WERI-Rb-1 (cell line): ENCODE measurements around the gene CHST11.

Experiments
- DNase-seq: peaks from one replicate; pipeline ENCODE4 v3.0.0-alpha.2; 2020
- H3K27ac ChIP-seq: fragments of 250-450 bp; sonication (Bioruptor Pico); 2 replicates; pipeline ENCODE4 v1.5.1; 2020; ENCODE audit warnings: mild to moderate bottlenecking, moderate library complexity
- H3K27me3 ChIP-seq: fragments of 250-450 bp; sonication (Bioruptor Pico); 2 replicates; pipeline ENCODE4 v1.5.1; 2021; ENCODE audit warnings: mild to moderate bottlenecking, low read depth, moderate library complexity; ENCODE audit not compliant: insufficient read depth, severe bottlenecking
- H3K36me3 ChIP-seq: fragments of 250-450 bp; sonication (Bioruptor Pico); 2 replicates; pipeline ENCODE4 v1.5.1; 2020; ENCODE audit warnings: mild to moderate bottlenecking, moderate library complexity
- H3K4me3 ChIP-seq: 2 replicates; pipeline ENCODE4 v1.5.1; 2011; ENCODE audit warnings: low read depth, mild to moderate bottlenecking, control low read depth, low read length
- H3K9me3 ChIP-seq: fragments of 250-450 bp; sonication (Bioruptor Pico); 2 replicates; pipeline ENCODE4 v1.5.1; 2021; ENCODE audit warnings: mild to moderate bottlenecking, moderate library complexity; ENCODE audit not compliant: severe bottlenecking
- TF ChIP-seq, protein P1 (sequence below): IDR thresholded peaks from 2 replicates; pipeline ENCODE4 v1.5.1; 2011; ENCODE audit warnings: low read depth, mild to moderate bottlenecking, control low read depth, inconsistent platforms, low read length

Gene CHST11

DNA sequence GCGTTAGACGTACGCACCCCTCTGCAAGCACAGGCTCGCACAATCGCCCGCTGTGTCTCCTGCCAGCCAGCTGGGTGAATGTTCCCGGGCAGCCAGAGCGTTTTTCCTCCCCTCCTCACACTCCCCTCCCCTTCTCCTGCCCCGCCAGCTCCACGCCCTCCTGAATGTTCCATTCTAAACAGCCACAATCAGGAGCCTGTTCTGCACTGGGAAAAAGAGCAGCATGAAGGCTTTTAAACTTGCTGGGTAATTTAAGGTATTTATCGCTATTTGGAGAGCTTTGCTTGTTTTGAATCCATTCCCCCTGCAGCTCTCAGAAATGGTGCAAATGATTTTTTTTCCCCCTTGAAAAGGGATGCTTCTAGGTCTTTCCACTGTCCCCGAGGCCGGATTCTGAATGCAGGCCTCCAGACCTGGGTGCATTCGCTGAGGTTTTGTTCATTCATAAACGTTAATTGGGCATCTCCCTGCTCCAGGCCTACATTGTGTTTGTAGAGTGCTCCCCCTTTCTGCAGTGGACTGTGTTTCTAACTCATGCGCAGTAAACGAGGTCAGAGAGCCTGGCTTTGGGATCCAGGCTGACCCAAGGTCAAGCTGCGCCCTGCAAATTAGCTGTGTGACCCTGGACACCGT is 212.5 kb downstream of the CHST11 start:
- H3K27me3 ChIP-seq, result no peaks in the 10 kb centered on the region
- DNase-seq, result no peak
- H3K27ac ChIP-seq, result no peak overlapping the region
- TF ChIP-seq, protein P1, sequence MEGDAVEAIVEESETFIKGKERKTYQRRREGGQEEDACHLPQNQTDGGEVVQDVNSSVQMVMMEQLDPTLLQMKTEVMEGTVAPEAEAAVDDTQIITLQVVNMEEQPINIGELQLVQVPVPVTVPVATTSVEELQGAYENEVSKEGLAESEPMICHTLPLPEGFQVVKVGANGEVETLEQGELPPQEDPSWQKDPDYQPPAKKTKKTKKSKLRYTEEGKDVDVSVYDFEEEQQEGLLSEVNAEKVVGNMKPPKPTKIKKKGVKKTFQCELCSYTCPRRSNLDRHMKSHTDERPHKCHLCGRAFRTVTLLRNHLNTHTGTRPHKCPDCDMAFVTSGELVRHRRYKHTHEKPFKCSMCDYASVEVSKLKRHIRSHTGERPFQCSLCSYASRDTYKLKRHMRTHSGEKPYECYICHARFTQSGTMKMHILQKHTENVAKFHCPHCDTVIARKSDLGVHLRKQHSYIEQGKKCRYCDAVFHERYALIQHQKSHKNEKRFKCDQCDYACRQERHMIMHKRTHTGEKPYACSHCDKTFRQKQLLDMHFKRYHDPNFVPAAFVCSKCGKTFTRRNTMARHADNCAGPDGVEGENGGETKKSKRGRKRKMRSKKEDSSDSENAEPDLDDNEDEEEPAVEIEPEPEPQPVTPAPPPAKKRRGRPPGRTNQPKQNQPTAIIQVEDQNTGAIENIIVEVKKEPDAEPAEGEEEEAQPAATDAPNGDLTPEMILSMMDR, result peak; percentile 53; the same call in 1 of the 2 replicates
- no peak overlapping the region for H3K4me3 ChIP-seq
- H3K36me3 ChIP-seq, result no peaks in the 10 kb centered on the region
- H3K9me3 ChIP-seq, result no peaks in the 10 kb centered on the region

DNA sequence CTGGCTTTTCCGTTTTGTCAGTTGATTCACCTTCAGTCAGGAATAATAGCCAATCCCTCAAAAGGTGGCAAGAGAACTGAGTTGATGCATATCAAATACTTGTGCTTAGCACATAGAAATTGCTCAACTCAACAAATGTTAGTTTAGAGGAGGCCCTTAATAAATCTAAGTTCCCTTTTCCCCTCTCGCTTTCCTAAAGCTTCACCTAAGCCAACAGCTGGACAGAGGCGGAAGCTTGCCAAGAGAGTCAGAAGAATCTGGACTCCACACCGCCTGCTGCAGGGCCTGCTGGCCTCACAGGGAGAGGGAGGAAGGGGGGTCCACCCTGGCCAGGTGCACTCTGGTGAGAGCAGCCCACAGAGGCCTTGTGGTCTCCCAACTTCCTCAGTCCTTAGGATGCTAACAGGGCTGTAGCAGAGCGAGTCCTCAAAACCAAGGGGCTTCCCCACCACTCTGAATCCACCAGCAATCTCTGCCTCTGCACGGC is 213.1 kb downstream of the CHST11 start:
- no peak for DNase-seq
- TF ChIP-seq, protein P1, result 0 out of 2 replicates have a peak, but pooled peaks have one; percentile 1
- Histone ChIP-seq H3K27ac (no peak overlapping the region), H3K9me3 (no peaks in the 10 kb centered on the region), H3K4me3 (no peak overlapping the region), H3K27me3 (no peaks in the 10 kb centered on the region), H3K36me3 (no peaks in the 10 kb centered on the region)

DNA sequence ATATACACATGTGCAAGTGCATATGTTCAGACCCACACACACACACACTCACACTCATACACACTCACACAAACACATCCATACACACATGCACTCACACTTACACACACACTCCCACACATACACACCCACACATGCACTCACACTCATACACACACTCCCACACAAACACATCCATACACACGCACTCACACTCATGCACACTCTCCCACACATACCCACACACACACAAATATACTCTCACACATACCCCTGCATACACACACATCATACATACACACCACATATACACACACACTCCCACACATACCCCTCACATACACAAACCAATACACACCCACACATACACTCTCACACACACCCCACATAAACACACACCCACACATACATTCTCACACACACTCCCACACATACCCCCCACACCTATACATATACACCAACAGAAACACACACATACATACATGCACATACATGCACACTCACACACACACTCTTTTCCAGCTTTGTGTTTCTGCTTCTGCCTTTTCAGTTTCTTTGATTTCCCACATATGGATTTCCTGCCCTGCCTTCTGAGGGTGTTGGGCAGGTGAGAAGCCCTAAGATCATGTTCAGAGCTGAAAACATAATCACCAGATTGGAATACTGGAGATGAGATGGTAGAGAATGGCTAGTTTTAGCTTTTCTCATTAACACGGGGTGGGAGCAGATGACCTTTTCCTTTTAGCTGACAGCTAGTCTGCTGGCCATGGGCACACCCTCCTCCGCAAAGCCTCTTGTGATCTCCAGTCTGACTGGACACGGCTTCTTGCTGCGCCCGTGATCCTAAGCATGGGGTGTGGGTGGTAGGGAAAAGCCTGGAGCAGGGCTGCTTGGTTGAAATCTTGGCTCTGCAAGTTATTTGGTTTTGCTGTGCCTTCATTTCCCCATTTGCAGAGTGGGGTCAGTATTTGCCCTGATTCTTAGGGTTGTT is 214.0 kb downstream of the CHST11 start:
- H3K27ac ChIP-seq, result no peak overlapping the region
- H3K27me3 ChIP-seq, result no peaks in the 10 kb centered on the region
- no peak for DNase-seq
- TF ChIP-seq, protein P1, result no peak
- H3K4me3 ChIP-seq, result no peak overlapping the region
- H3K36me3 ChIP-seq, result no peaks in the 10 kb centered on the region
- no peaks in the 10 kb centered on the region for H3K9me3 ChIP-seq

DNA sequence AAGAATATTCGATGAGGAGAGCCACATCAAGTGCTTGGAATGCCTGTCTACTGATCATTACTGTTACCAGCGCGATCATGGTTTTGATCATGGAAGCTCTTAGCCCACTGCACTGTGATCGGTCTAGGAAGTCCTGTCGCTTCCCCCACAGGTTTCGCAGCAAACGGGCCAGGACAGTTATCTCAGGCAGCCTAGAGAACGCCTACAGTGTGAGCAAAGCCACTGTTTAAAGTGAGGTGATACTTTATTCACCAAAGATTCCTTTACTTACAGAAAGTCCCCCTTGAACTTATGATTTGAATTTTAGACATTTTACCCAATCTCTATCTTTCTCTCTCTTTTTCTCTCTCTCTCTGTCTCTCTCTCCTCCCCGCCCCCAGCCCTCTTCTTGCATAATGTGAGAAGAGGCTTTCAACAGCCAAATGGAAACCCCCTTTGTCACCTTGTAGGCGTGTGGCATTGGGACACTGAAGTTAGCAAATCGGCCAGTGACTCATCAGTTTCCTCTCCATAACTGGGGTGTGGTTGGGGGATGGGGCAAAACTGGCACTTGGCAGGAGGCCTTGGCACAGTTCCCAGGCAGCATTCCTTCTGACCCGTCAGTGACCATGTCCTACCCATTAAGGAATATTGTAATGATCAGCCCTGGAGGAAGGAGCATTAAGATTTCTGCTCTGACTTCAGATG is 214.8 kb downstream of the CHST11 start:
- Histone ChIP-seq H3K27me3 (no peaks in the 10 kb centered on the region), H3K4me3 (no peak overlapping the region), H3K27ac (no peak overlapping the region), H3K9me3 (no peaks in the 10 kb centered on the region), H3K36me3 (no peaks in the 10 kb centered on the region)
- no peak for DNase-seq
- TF ChIP-seq, protein P1, result no peak

DNA sequence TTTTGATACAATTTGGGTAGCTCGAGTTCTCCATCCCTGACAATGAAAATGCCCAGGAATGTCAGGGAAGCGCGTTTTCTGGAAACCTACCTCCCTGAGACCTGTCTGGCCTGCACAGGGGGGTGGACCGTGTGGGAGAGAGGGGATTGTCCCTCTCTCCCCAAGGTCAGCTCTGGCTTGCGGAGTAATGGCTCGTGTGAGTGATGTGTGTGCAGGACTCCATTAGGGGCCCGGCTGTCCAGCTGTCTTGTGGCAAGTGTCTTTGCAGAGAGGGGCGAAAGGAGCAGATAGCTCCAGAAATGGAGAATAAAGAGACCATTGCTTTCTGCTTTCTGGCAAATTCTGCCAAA is 215.3 kb downstream of the CHST11 start:
- no peaks in the 10 kb centered on the region for H3K36me3 ChIP-seq
- H3K9me3 ChIP-seq, result no peaks in the 10 kb centered on the region
- DNase-seq, result no peak
- TF ChIP-seq, protein P1, result no peak
- no peaks in the 10 kb centered on the region for H3K27me3 ChIP-seq
- H3K4me3 ChIP-seq, result no peak overlapping the region
- no peak overlapping the region for H3K27ac ChIP-seq
